K562 (cell line): ENCODE results near the gene TBC1D10A. TPM values are rescaled to one million over a fixed set of nuclear protein-coding genes. Genes with fewer than 3 reads are reported as not detected.

ENCODE experiments used
- ATAC-seq: fragments of 200-7000 bp; cut with Tn5 transposase; 3 replicates; pipeline ENCODE4 v1.9.1; 2020; ENCODE audit warnings: moderate library complexity
- BruUV-seq: library from RNA; stranded (reverse); fragments of 400-500 nt; replicated peaks from 2 replicates; lab custom pipeline; 2021; lab: Mats Ljungman, UMichigan
- CTCF ChIA-PET: fragments of 300-600 bp; formaldehyde crosslinking; extraction: SDS; loops from one replicate; lab custom pipeline; 2021; ENCODE audit warnings: low intra/inter-chr PET ratio; lab: Yijun Ruan, JAX
- POLR2A ChIA-PET: fragments of 300-600, 350-650 bp; sonication (Branson Sonifier 250); formaldehyde crosslinking; extraction: SDS; loops from one replicate; lab custom pipeline; 2021; ENCODE audit warnings: antibody characterized with exemption, inconsistent platforms; lab: Yijun Ruan, JAX
- DNase-seq, 4 experiments: peaks; one replicate each; pipeline versions ENCODE4 v3.0.0 to v3.0.0-alpha.2; 2011 to 2018; ENCODE audit warnings: low spot score in 3 of 4, mixed read lengths in 3 of 4; ENCODE audit errors: extremely low read depth in 1 of 4
- FAIRE-seq: peaks from 2 replicates; lab custom pipeline; 2011; peaks lifted over from hg19 to GRCh38; lab: Jason Lieb, UNC
- H2AFZ ChIP-seq: 2 replicates; pipeline ENCODE4 v1.6.0; 2011; ENCODE audit warnings: low read depth, low read length, control low read depth, inconsistent platforms
- H3K27ac ChIP-seq: fragments of 200-600 bp; 3 replicates; pipeline ENCODE4 v1.8.0; 2011; ENCODE audit warnings: low read depth, mild to moderate bottlenecking, control low read depth, inconsistent platforms, low read length, moderate library complexity, mixed read lengths; ENCODE audit errors: extremely low read depth
- H3K27me3 ChIP-seq, 2 experiments: fragments of 300-600 bp in 1 of 2; 2 replicates in 1 of 2; 3 replicates in 1 of 2; pipeline versions ENCODE4 v1.6.0 to v1.8.0; 2011; ENCODE audit warnings: inconsistent platforms in 2 of 2, low read length in 2 of 2, mild to moderate bottlenecking in 1 of 2, mixed read lengths in 1 of 2, moderate library complexity in 1 of 2; ENCODE audit not compliant: control insufficient read depth in 2 of 2, insufficient read depth in 2 of 2
- H3K36me3 ChIP-seq: fragments of 300-600 bp; 3 replicates; pipeline ENCODE4 v1.8.0; 2011; ENCODE audit warnings: mild to moderate bottlenecking, low read length, inconsistent platforms; ENCODE audit not compliant: control insufficient read depth, insufficient read depth
- H3K4me1 ChIP-seq, 2 experiments: fragments of 200-600 bp in 1 of 2; replicated peaks in 1 of 2; 2 replicates in 1 of 2; 3 replicates in 1 of 2; pipeline versions ENCODE4 v1.5.1 to v1.8.0; 2011; ENCODE audit warnings: inconsistent platforms in 2 of 2, low read length in 2 of 2, mild to moderate bottlenecking in 1 of 2, mixed read lengths in 1 of 2, moderate library complexity in 1 of 2; ENCODE audit not compliant: control insufficient read depth in 2 of 2, insufficient read depth in 2 of 2
- H3K4me2 ChIP-seq: 2 replicates; pipeline ENCODE4 v1.6.1; 2011; ENCODE audit warnings: low read length, control low read depth, inconsistent platforms, mixed read lengths; ENCODE audit not compliant: insufficient read depth
- H3K4me3 ChIP-seq: fragments of 200-600 bp; sonication (generic), shearing (Covaris generic); 2 replicates; pipeline ENCODE4 v1.5.1; 2016; ENCODE audit warnings: control low read depth, inconsistent platforms
- H3K79me2 ChIP-seq: fragments of 200-600 bp; 3 replicates; pipeline ENCODE4 v1.8.0; 2011; ENCODE audit warnings: low read length, inconsistent platforms; ENCODE audit not compliant: control insufficient read depth, insufficient read depth
- H3K9ac ChIP-seq, 2 experiments: 2 replicates each; pipeline versions ENCODE4 v1.6.0 to v1.6.1; 2011; ENCODE audit warnings: low read depth in 2 of 2, low read length in 2 of 2, control low read depth in 1 of 2, inconsistent platforms in 1 of 2, mild to moderate bottlenecking in 1 of 2, mixed read lengths in 1 of 2; ENCODE audit not compliant: insufficient read depth in 1 of 2
- H3K9me1 ChIP-seq: one replicate; pipeline ENCODE4 v1.6.0; 2011; ENCODE audit warnings: inconsistent platforms, mild to moderate bottlenecking, low read length, moderate library complexity; ENCODE audit not compliant: control insufficient read depth, insufficient read depth
- H3K9me3 ChIP-seq: replicated peaks from 2 replicates; pipeline ENCODE4 v1.5.1; 2011; ENCODE audit warnings: low read depth, low read length, inconsistent platforms; ENCODE audit not compliant: control insufficient read depth, insufficient read depth
- H4K20me1 ChIP-seq: replicated peaks from 2 replicates; pipeline ENCODE4 v1.6.1; 2011; ENCODE audit warnings: low read length, inconsistent platforms, mixed read lengths; ENCODE audit not compliant: control insufficient read depth, insufficient read depth
- ARID2 ChIP-seq: fragments of 450-650 bp; IDR thresholded peaks from 2 replicates; pipeline ENCODE4 v1.6.1; 2017; ENCODE audit warnings: antibody characterized with exemption, mild to moderate bottlenecking
- BACH1 ChIP-seq: fragments of 200-800 bp; sonication (Bioruptor generic); IDR thresholded peaks from 2 replicates; pipeline ENCODE4 v1.6.1; 2016; ENCODE audit warnings: missing genetic modification characterization, missing compliant biosample characterization
- CCAR2 ChIP-seq: fragments of 200-400 bp; formaldehyde crosslinking; IDR thresholded peaks from 2 replicates; pipeline ENCODE4 v1.6.1; 2017; ENCODE audit warnings: mild to moderate bottlenecking, low read depth, low read length
- FOXP1 ChIP-seq: sonication (generic); formaldehyde crosslinking; IDR thresholded peaks from 2 replicates; pipeline ENCODE4 v1.8.0; 2022; ENCODE audit warnings: mild to moderate bottlenecking, missing genetic modification reagents
- GABPA ChIP-seq: fragments of 200-800 bp; sonication (Bioruptor generic); conservative IDR thresholded peaks from 2 replicates; pipeline ENCODE4 v1.6.1; 2016; ENCODE audit warnings: low read depth, missing genetic modification characterization, missing compliant biosample characterization
- KLF6 ChIP-seq: fragments of 250-450 bp; sonication (Bioruptor Pico); IDR thresholded peaks from 2 replicates; pipeline ENCODE4 v1.4.0; 2020; ENCODE audit warnings: mild to moderate bottlenecking, moderate library complexity, borderline replicate concordance
- NFE2 ChIP-seq: IDR thresholded peaks from 2 replicates; pipeline ENCODE4 v1.6.1; 2014; ENCODE audit warnings: antibody characterized with exemption, low read depth
- PTBP1 ChIP-seq: fragments of 200-400 bp; formaldehyde crosslinking; IDR thresholded peaks from 2 replicates; pipeline ENCODE4 v1.6.1; 2017; ENCODE audit warnings: low read depth, low read length
- SNRNP70 ChIP-seq: fragments of 200-400 bp; formaldehyde crosslinking; optimal IDR thresholded peaks from 2 replicates; pipeline ENCODE3; 2017; ENCODE audit warnings: low read depth, low read length
- TAF7 ChIP-seq: fragments of 450-650 bp; IDR thresholded peaks from 2 replicates; pipeline ENCODE4 v1.6.1; 2016; ENCODE audit warnings: missing genetic modification characterization, missing compliant biosample characterization
- ZC3H11A ChIP-seq: IDR thresholded peaks from 2 replicates; pipeline ENCODE4 v1.6.1; 2012; ENCODE audit warnings: low read depth, low read length, improper control_type of control experiment
- ZC3H8 ChIP-seq: fragments of 450-650 bp; IDR thresholded peaks from 2 replicates; pipeline ENCODE4 v1.6.1; 2017
- ZNF174 ChIP-seq: fragments of 250-450 bp; sonication (Bioruptor Pico); IDR thresholded peaks from 2 replicates; pipeline ENCODE4 v1.4.0; 2020; ENCODE audit warnings: mild to moderate bottlenecking
- ZNF212 ChIP-seq: fragments of 450-650 bp; formaldehyde crosslinking; IDR thresholded peaks from 2 replicates; pipeline ENCODE4 v1.4.0; 2020; ENCODE audit warnings: mild to moderate bottlenecking
- ZNF224 ChIP-seq: sonication (generic); formaldehyde crosslinking; IDR thresholded peaks from 2 replicates; pipeline ENCODE4 v1.8.0; 2022; ENCODE audit warnings: mild to moderate bottlenecking, missing genetic modification reagents
- WGBS: fragments of 100-300 bp; shearing (Covaris generic); methylation state at CpG from one replicate; pipeline ENCODE4 v1.1.6; 2016; ENCODE audit warnings: low coverage, mixed read lengths; ENCODE audit not compliant: insufficient coverage; ENCODE audit errors: missing lambda C conversion rate; 5-methylcytosine and 5-hydroxymethylcytosine counted together
- in situ Hi-C: fragments of 300-500 bp; cut with MboI; formaldehyde crosslinking; loops from 4 replicates; pipeline ENCODE4 v1.15.0; 2018; ENCODE audit warnings: inconsistent platforms, mixed read lengths
- intact Hi-C: fragments of 100-400 bp; cut with micrococcal nuclease; formaldehyde crosslinking; loops from 2 replicates; pipeline ENCODE4 v1.14.2; 2022
- polyA plus RNA-seq, 8 experiments: library from polyadenylated mRNA; depleted of rRNA in 4 of 8; stranded (reverse) in 5 of 8; unstranded in 3 of 8; fragments of >200 nt; fragmentation: Nextera tagmentation in 2 of 8; fragmentation: Illumina TruSeq in 1 of 8; extraction: Ambion mirVana in 2 of 8; extraction: Trizol in 1 of 8; gene quantifications; 2 replicates each; pipeline versions ENCODE4 v1.2.1 to v1.2.3, GENCODE V29; 2011 to 2014; ENCODE audit warnings: inconsistent platforms in 1 of 8, missing spikeins in 1 of 8
- total RNA-seq, 7 experiments: library from RNA; depleted of rRNA in 6 of 7; stranded (reverse); fragments of >200 nt in 6 of 7; fragmentation: Illumina TruSeq in 2 of 7; extraction: Trizol in 2 of 7; gene quantifications; 2 replicates each; pipeline versions ENCODE4 v1.2.1 to v1.2.3, GENCODE V29; 2011 to 2021; ENCODE audit warnings: low replicate concordance in 1 of 7
- TF ChIP-seq, protein P1 (sequence below): fragments of 250-450 bp; sonication (Bioruptor Pico); IDR thresholded peaks from 2 replicates; pipeline ENCODE4 v1.9.0; 2021; ENCODE audit warnings: mild to moderate bottlenecking
- TF ChIP-seq, protein P2 (sequence below), 2 experiments: IDR thresholded peaks; 2 replicates each; pipeline ENCODE4 v1.6.1; 2011; ENCODE audit warnings: borderline replicate concordance in 1 of 2, control low read depth in 1 of 2, low read depth in 1 of 2, low read length in 1 of 2, mild to moderate bottlenecking in 1 of 2, mixed read lengths in 1 of 2, moderate library complexity in 1 of 2; ENCODE audit not compliant: insufficient read depth in 1 of 2, insufficient read length in 1 of 2, poor library complexity in 1 of 2, severe bottlenecking in 1 of 2; ENCODE audit errors: extremely low read depth in 1 of 2
- TF ChIP-seq, protein P3 (sequence below), 3 experiments: fragments of 200-800 bp in 1 of 3; sonication (Bioruptor generic) in 1 of 3; sonication (generic) in 1 of 3; formaldehyde crosslinking in 1 of 3; IDR thresholded peaks; 2 replicates each; pipeline versions ENCODE4 v1.6.1 to v1.8.0; 2016 to 2022; ENCODE audit warnings: mild to moderate bottlenecking in 2 of 3, missing compliant biosample characterization in 2 of 3, missing genetic modification characterization in 2 of 3, missing genetic modification reagents in 1 of 3
- TF ChIP-seq, protein P4 (sequence below): fragments of 450-650 bp; IDR thresholded peaks from one replicate; pipeline ENCODE4 v1.6.1; 2018; ENCODE audit warnings: mild to moderate bottlenecking, moderate library complexity; ENCODE audit not compliant: partially characterized antibody

TBC1D10A gene
- total and polyA plus RNA-seq, 9 of the 15 experiments (the other 6 are each of a cell fraction or from before 2014, with no cell fraction given): 0.13 to 10.4 (median 4.6) TPM

DNA sequence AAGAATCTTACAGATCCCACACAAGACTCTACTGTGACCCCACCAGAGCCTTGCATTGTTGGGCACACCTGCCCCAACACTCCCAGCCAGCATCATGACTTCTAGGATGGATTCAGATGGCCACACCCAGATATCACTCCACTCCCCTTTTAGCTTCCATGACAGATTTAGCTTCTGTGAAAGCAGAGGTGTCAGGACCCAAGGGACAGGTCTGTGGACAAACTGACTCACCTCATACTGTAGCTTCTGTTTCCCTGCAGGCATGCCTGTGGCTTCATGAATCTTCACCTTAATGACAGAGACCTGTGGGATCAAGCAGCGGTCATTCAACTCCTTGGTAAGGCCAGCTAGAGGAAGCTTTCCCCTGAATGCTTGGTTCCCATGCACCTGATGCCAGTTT lies 8.5 kb upstream of the TBC1D10A start (continued):
- TF ChIP-seq, protein P1, sequence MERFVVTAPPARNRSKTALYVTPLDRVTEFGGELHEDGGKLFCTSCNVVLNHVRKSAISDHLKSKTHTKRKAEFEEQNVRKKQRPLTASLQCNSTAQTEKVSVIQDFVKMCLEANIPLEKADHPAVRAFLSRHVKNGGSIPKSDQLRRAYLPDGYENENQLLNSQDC (CRISPR knock-in tag): no peak
- no peak for TF ChIP-seq GABPA
- no peak for TF ChIP-seq ZNF174 (CRISPR knock-in tag)
- TF ChIP-seq BACH1: no peak

DNA sequence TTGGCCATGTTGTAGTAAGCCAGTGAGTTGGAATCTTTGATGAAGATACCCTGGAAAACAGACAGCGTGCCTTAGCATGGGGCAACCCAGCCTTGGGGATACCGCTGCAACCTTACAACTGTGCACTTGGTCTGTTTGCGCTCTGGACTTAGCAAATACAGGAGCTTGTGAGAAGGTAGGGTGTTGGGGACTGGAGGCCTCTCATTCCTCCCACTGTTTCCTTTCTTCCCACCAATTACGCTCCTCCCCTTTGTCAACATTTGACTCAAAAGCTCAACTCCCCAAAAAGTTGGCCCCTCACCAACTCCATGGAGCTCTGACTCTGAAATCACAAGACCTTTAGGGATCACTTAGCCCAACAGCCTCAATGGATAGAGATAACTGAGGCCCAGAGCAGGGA lies 7.9 kb upstream of the TBC1D10A start:
- Histone ChIP-seq H3K9me1 (no peaks in the 10 kb centered on the region), H4K20me1 (no peaks in the 10 kb centered on the region), H3K4me2 (no peak overlapping the region), H3K9ac (no peak overlapping the region), H3K9me3 (no peaks in the 10 kb centered on the region), H3K79me2 (no peaks in the 10 kb centered on the region), H2AFZ (no peak overlapping the region), H3K4me1 (peaks cover 0 to 5% of the 10 kb centered on the region in 2 experiments; a peak in 2 of 5 replicates), H3K4me3 (no peak overlapping the region), H3K27me3 (no peaks in the 10 kb centered on the region), H3K27ac (no peak overlapping the region), H3K36me3 (peaks cover 84% of the 10 kb centered on the region)
- DNase-seq (no peak), FAIRE-seq (no peak), ATAC-seq (no peak)
- intact Hi-C loops: no loop called here
- BruUV-seq: no TSS peak
- in situ Hi-C loops: no loop called here
- WGBS: 97% methylated on average over 3 of the region's 4 CpGs
- POLR2A ChIA-PET: interaction anchor here (0.7 to 1.1 kb wide), 2 partner anchors 10 to 15 kb away, joined by 3 to 4 read pairs; no protein-coding TSS in a partner anchor
- CTCF ChIA-PET: no interaction called here
- TF ChIP-seq CCAR2: no peak
- TF ChIP-seq FOXP1 (CRISPR knock-in tag): no peak
- no peak for TF ChIP-seq ZNF224 (CRISPR knock-in tag)
- TF ChIP-seq, protein P2, sequence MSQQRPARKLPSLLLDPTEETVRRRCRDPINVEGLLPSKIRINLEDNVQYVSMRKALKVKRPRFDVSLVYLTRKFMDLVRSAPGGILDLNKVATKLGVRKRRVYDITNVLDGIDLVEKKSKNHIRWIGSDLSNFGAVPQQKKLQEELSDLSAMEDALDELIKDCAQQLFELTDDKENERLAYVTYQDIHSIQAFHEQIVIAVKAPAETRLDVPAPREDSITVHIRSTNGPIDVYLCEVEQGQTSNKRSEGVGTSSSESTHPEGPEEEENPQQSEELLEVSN (IDR thresholded peaks at IDR 0.05; ENCODE audit: borderline replicate concordance in 1 of 2, extremely low read depth in 1 of 2, insufficient read depth in 1 of 2, insufficient read length in 1 of 2, low read depth in 1 of 2, low read length in 1 of 2, poor library complexity in 1 of 2, severe bottlenecking in 1 of 2): no peak
- TF ChIP-seq, protein P3, sequence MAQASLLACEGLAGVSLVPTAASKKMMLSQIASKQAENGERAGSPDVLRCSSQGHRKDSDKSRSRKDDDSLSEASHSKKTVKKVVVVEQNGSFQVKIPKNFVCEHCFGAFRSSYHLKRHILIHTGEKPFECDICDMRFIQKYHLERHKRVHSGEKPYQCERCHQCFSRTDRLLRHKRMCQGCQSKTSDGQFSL (CRISPR knock-in tag; IDR thresholded peaks at IDR 0.05): no peak
- TF ChIP-seq, protein P3 (tag; IDR thresholded peaks at IDR 0.05): no peak
- TF ChIP-seq ZC3H11A: no peak
- TF ChIP-seq ZC3H8: no peak
- TF ChIP-seq TAF7: no peak
- no peak for TF ChIP-seq SNRNP70
- TF ChIP-seq, protein P4, sequence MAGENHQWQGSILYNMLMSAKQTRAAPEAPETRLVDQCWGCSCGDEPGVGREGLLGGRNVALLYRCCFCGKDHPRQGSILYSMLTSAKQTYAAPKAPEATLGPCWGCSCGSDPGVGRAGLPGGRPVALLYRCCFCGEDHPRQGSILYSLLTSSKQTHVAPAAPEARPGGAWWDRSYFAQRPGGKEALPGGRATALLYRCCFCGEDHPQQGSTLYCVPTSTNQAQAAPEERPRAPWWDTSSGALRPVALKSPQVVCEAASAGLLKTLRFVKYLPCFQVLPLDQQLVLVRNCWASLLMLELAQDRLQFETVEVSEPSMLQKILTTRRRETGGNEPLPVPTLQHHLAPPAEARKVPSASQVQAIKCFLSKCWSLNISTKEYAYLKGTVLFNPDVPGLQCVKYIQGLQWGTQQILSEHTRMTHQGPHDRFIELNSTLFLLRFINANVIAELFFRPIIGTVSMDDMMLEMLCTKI: no peak
- no peak for TF ChIP-seq PTBP1
- no peak for TF ChIP-seq ZNF212
- no peak for TF ChIP-seq NFE2
- TF ChIP-seq KLF6 (CRISPR knock-in tag): no peak
- no peak for TF ChIP-seq ARID2
